ENCODE measurements around the gene DDX5. TPM values are rescaled to one million over a fixed set of nuclear protein-coding genes. Genes with fewer than 3 reads are reported as not detected.

The DDX5 gene
- total RNA-seq, 1 experiment from 2014 or later = 869 TPM

DNA sequence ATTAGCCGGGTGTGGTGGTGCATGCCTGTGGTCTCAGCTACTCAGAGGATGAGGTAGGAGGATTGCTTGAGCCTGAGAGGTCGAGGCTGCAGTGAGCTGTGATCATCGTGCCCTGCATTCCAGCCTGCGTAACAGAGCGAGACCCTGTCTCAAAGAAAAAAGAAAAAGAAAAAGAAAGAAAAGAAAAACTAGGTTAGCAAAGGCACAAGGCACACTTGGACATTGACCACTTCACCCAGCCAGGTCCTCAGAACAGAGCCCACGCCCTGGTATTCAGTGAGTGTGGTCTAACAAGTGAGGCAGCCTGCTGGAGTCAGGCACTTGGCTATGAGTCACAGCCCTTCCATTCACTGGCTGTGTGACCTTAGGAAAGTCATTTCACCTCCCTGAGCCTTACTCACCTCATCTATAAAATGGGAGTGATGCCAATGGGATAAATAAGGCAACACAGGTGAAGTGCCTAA, 46.8 kb downstream of the DDX5 start:
- H3K4me1 ChIP-seq (ENCODE audit: insufficient read depth, low read length) = no peaks in the 10 kb centered on the region
- no CpG with 5 or more reads among the region's 6 CpGs for WGBS (ENCODE audit: extremely low coverage, insufficient read length, low lambda C conversion rate)
- no peak overlapping the region for H2AK5ac ChIP-seq (ENCODE audit: insufficient read length, low read length)
- no peak overlapping the region for H2BK12ac ChIP-seq (ENCODE audit: insufficient read length, low read depth, low read length)
- peak overlapping the region in 1 of 3 experiments; percentile 82; a peak in 2 of 7 replicates for H3K27ac Mint-ChIP-seq
- H2AFZ ChIP-seq (ENCODE audit: low read length) = no peak overlapping the region
- H3K4me2 ChIP-seq (ENCODE audit: insufficient read depth, insufficient read length, low read length) = no peak overlapping the region
- no peak overlapping the region for H4K91ac ChIP-seq (ENCODE audit: insufficient read length, low read depth, low read length)
- H4K5ac ChIP-seq (ENCODE audit: insufficient read length, low read depth, low read length) = no peak overlapping the region
- H3K79me1 ChIP-seq (ENCODE audit: insufficient read depth, low read depth, low read length, poor library complexity, severe bottlenecking) = no peaks in the 10 kb centered on the region
- H3K4ac ChIP-seq (ENCODE audit: low read depth, low read length) = no peak overlapping the region
- TF ChIP-seq, protein P1, sequence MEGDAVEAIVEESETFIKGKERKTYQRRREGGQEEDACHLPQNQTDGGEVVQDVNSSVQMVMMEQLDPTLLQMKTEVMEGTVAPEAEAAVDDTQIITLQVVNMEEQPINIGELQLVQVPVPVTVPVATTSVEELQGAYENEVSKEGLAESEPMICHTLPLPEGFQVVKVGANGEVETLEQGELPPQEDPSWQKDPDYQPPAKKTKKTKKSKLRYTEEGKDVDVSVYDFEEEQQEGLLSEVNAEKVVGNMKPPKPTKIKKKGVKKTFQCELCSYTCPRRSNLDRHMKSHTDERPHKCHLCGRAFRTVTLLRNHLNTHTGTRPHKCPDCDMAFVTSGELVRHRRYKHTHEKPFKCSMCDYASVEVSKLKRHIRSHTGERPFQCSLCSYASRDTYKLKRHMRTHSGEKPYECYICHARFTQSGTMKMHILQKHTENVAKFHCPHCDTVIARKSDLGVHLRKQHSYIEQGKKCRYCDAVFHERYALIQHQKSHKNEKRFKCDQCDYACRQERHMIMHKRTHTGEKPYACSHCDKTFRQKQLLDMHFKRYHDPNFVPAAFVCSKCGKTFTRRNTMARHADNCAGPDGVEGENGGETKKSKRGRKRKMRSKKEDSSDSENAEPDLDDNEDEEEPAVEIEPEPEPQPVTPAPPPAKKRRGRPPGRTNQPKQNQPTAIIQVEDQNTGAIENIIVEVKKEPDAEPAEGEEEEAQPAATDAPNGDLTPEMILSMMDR (conservative IDR thresholded peaks at IDR 0.05) = no peak
- H3K9me3 Mint-ChIP-seq = no peaks in the 10 kb centered on the region
- H3K27me3 ChIP-seq (ENCODE audit: insufficient read depth, low read length) = no peaks in the 10 kb centered on the region
- H3K27ac ChIP-seq (ENCODE audit: insufficient read length, low read depth, low read length) = no peak overlapping the region
- no peak overlapping the region for H2BK120ac ChIP-seq (ENCODE audit: low read depth, low read length, poor library complexity, severe bottlenecking)
- H3K23ac ChIP-seq (ENCODE audit: insufficient read length, low read depth, low read length) = no peak overlapping the region
- no peak for DNase-seq
- no peak overlapping the region for H2BK20ac ChIP-seq (ENCODE audit: low read depth, low read length, poor library complexity, severe bottlenecking)
- H3K23me2 ChIP-seq (ENCODE audit: insufficient read length, low read depth, low read length, poor library complexity, severe bottlenecking) = no peaks in the 10 kb centered on the region
- no peak overlapping the region for H3K56ac ChIP-seq (ENCODE audit: insufficient read length, low read depth, low read length)
- no peaks in the 10 kb centered on the region for H4K20me1 ChIP-seq (ENCODE audit: control insufficient read depth, insufficient read depth, insufficient read length)
- no peaks in the 10 kb centered on the region for H3K4me1 Mint-ChIP-seq
- H3T11ph ChIP-seq (ENCODE audit: low read length) = no peak overlapping the region
- no peaks in the 10 kb centered on the region for H3K79me2 ChIP-seq (ENCODE audit: insufficient read depth, low read length)
- H4K8ac ChIP-seq (replicated peaks; ENCODE audit: insufficient read length, low read depth, low read length) = no peak overlapping the region
- H3K9me3 ChIP-seq (ENCODE audit: control insufficient read depth, low read depth, low read length) = no peaks in the 10 kb centered on the region
- H3K27me3 Mint-ChIP-seq (ENCODE audit: low read depth) = no peaks in the 10 kb centered on the region; the same call in 1 of the 2 replicates
- H2BK15ac ChIP-seq (ENCODE audit: low read depth, low read length) = no peak overlapping the region
- no peak overlapping the region for H2BK5ac ChIP-seq (ENCODE audit: insufficient read length, low read length)
- H3K18ac ChIP-seq (ENCODE audit: insufficient read length, low read depth, low read length) = no peak overlapping the region
- no peak overlapping the region for H3K4me3 Mint-ChIP-seq
- H3K36me3 Mint-ChIP-seq (ENCODE audit: insufficient read depth in 1 of 3, low read depth in 3 of 3) = no peaks in the 10 kb centered on the region; a peak in 1 of 7 replicates
- no peak overlapping the region for H3K9ac ChIP-seq (ENCODE audit: extremely low read depth, insufficient read length, low read length)
- H3K14ac ChIP-seq (ENCODE audit: insufficient read depth, low read length) = no peak overlapping the region
